Naive thymus-derived CD4-positive, alpha-beta T cell (primary cell): ENCODE results near the gene FASTKD3. TPM values are rescaled to one million over a fixed set of nuclear protein-coding genes. Genes with fewer than 3 reads are reported as not detected.

Experiments
- ATAC-seq: fragments of 150-1000 bp; cut with Tn5 transposase; 2 replicates; pipeline ENCODE4 v1.10.0; 2021; ENCODE audit warnings: mild to moderate bottlenecking, moderate library complexity
- CTCF ChIA-PET: fragments of 350-600 bp; sonication (Branson Sonifier 250); formaldehyde crosslinking; loops from one replicate; lab custom pipeline; 2021; ENCODE audit warnings: antibody characterized with exemption; lab: Charles Lee
- POLR2A ChIA-PET: fragments of 350-600 bp; sonication (Branson Sonifier 250); formaldehyde crosslinking; loops from one replicate; lab custom pipeline; 2021; ENCODE audit warnings: antibody characterized with exemption, inconsistent platforms; lab: Charles Lee
- DNase-seq, 9 donors: peaks; one replicate each; pipeline versions ENCODE4 v3.0.0 to v3.0.0-alpha.2; 2020 to 2022; ENCODE audit warnings: mixed read lengths in 1 of 9
- H3K27ac ChIP-seq: one replicate; pipeline ENCODE4 v1.7.0; 2013; ENCODE audit warnings: mild to moderate bottlenecking, low read depth, low read length, moderate library complexity
- H3K27me3 ChIP-seq, 2 donors: one replicate each; pipeline ENCODE4 v1.7.0; 2013; ENCODE audit warnings: low read length in 2 of 2, mild to moderate bottlenecking in 2 of 2, moderate library complexity in 2 of 2; ENCODE audit not compliant: control insufficient read depth in 2 of 2, insufficient read depth in 2 of 2
- H3K36me3 ChIP-seq, 3 experiments: 1 replicate in 2 of 3; 2 replicates in 1 of 3; pipeline ENCODE4 v1.7.0; 2013; ENCODE audit warnings: low read length in 3 of 3, mild to moderate bottlenecking in 3 of 3, moderate library complexity in 1 of 3; ENCODE audit not compliant: insufficient read depth in 3 of 3, control insufficient read depth in 2 of 3
- H3K4me1 ChIP-seq, 2 donors: one replicate each; pipeline ENCODE4 v1.7.0; 2013; ENCODE audit warnings: low read length in 2 of 2, mild to moderate bottlenecking in 2 of 2, moderate library complexity in 1 of 2; ENCODE audit not compliant: control insufficient read depth in 2 of 2, insufficient read depth in 2 of 2
- H3K4me3 ChIP-seq: 2 replicates; pipeline ENCODE4 v1.7.0; 2013; ENCODE audit warnings: mild to moderate bottlenecking, low read length
- H3K9me3 ChIP-seq, 3 experiments: 1 replicate in 2 of 3; 2 replicates in 1 of 3; pipeline ENCODE4 v1.7.0; 2013; ENCODE audit warnings: low read length in 3 of 3; ENCODE audit not compliant: control insufficient read depth in 2 of 3
- H3K27ac Mint-ChIP-seq, 9 donors: one replicate each; pipeline ENCODE4 v1.8.0; 2020 to 2022; ENCODE audit warnings: mixed read lengths in 9 of 9, mild to moderate bottlenecking in 8 of 9, moderate library complexity in 5 of 9, inconsistent platforms in 2 of 9
- H3K27me3 Mint-ChIP-seq, 5 donors: one replicate each; pipeline ENCODE4 v1.8.0; 2021 to 2022; ENCODE audit warnings: mixed read lengths in 5 of 5, mild to moderate bottlenecking in 1 of 5
- H3K36me3 Mint-ChIP-seq, 5 donors: one replicate each; pipeline ENCODE4 v1.8.0; 2020 to 2022; ENCODE audit warnings: mixed read lengths in 5 of 5, mild to moderate bottlenecking in 3 of 5, inconsistent platforms in 1 of 5
- H3K4me1 Mint-ChIP-seq, 7 donors: one replicate each; pipeline ENCODE4 v1.8.0; 2020 to 2022; ENCODE audit warnings: mixed read lengths in 7 of 7, mild to moderate bottlenecking in 3 of 7, inconsistent platforms in 1 of 7
- H3K4me3 Mint-ChIP-seq, 10 donors: one replicate each; pipeline ENCODE4 v1.8.0; 2020 to 2022; ENCODE audit warnings: mild to moderate bottlenecking in 10 of 10, mixed read lengths in 10 of 10, moderate library complexity in 6 of 10, inconsistent platforms in 2 of 10
- H3K9me3 Mint-ChIP-seq, 11 donors: one replicate each; pipeline ENCODE4 v1.8.0; 2020 to 2022; ENCODE audit warnings: mixed read lengths in 11 of 11, mild to moderate bottlenecking in 4 of 11, inconsistent platforms in 1 of 11, moderate library complexity in 1 of 11
- intact Hi-C, 2 donors: fragments of 100-400 bp; cut with micrococcal nuclease; formaldehyde crosslinking; loops; one replicate each; pipeline ENCODE4 v1.15.1; 2023
- polyA plus RNA-seq, 2 donors: library from polyadenylated mRNA; unstranded; fragments of 300-500 nt; fragmentation: Illumina TruSeq; gene quantifications; one replicate each; pipeline ENCODE4 v1.2.3, GENCODE V29; 2021
- total RNA-seq, 6 experiments: library from RNA in 5 of 6; stranded (reverse) in 5 of 6; gene quantifications; 1 replicate in 5 of 6; 2 replicates in 1 of 6; pipeline ENCODE4 v1.2.3 and lab custom pipeline; 2021 to 2026

FASTKD3 gene
- total and polyA plus RNA-seq, 7 experiments from 2014 or later: 4.2 to 15.3 (median 10.0) TPM

- Histone ChIP-seq H3K27ac (no peak overlapping the region), H3K9me3 (no peaks in the 10 kb centered on the region), H3K4me3 (no peak overlapping the region), H3K4me1 (no peaks in the 10 kb centered on the region), H3K27me3 (peaks cover 0 to 2% of the 10 kb centered on the region in 2 donors), H3K36me3 (no peaks in the 10 kb centered on the region)
- H3K27ac Mint-ChIP-seq: no peak overlapping the region
- H3K9me3 Mint-ChIP-seq: peaks cover 0 to 5% (median 0%) of the 10 kb centered on the region in 11 donors
- CTCF ChIA-PET: no interaction called here
- H3K4me1 Mint-ChIP-seq: no peaks in the 10 kb centered on the region
- ATAC-seq (no peak), DNase-seq (no peak)
- H3K4me3 Mint-ChIP-seq: no peak overlapping the region
- no peaks in the 10 kb centered on the region for H3K36me3 Mint-ChIP-seq
- intact Hi-C loops: no loop called here
- H3K27me3 Mint-ChIP-seq: peaks cover 15 to 38% (median 29%) of the 10 kb centered on the region in 5 donors
- POLR2A ChIA-PET: no interaction called here
These were observed 26.3 kb downstream of the FASTKD3 start for GRCh38 chr5:7842531-7842930.

DNA sequence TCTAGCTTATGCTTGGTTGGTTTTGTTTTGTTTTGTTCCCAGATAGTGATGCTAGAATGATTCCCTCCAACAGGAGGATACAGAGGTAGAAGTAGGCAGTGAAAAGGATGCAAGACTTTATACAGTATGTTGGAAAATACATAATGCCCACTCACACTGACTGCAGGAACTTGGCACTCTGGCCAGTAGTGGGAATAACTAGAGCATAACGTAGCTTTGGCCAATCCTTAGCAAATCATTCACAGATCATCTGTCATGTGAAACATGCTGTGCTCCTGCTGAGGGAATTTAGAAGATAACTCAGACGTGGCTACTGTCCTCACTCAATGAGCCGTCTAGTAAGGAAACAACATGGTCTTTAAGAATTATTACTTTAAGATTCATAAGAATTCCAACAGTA lies 31.4 kb downstream of the FASTKD3 start:
- H3K27me3 Mint-ChIP-seq: peaks cover under 1 to 27% (median 21%) of the 10 kb centered on the region in 5 donors
- H3K4me1 Mint-ChIP-seq: no peaks in the 10 kb centered on the region
- no peak overlapping the region for H3K4me3 ChIP-seq

GRCh38 chr5:7834982-7835381 lies 33.8 kb downstream of the FASTKD3 start:
- H3K4me1 Mint-ChIP-seq: no peaks in the 10 kb centered on the region
- H3K4me1 ChIP-seq: no peaks in the 10 kb centered on the region
- intact Hi-C loops: no loop called here
- H3K4me3 ChIP-seq: no peak overlapping the region
- ChIA-PET POLR2A (no interaction called here), CTCF (no interaction called here)
- no peak for ATAC-seq
- no peaks in the 10 kb centered on the region for H3K36me3 ChIP-seq
- H3K9me3 Mint-ChIP-seq: peaks cover 0 to 2% (median 0%) of the 10 kb centered on the region in 11 donors
- H3K27me3 Mint-ChIP-seq: peaks cover 0 to 17% (median 10%) of the 10 kb centered on the region in 5 donors
- H3K27ac Mint-ChIP-seq: no peak overlapping the region
- H3K27ac ChIP-seq: no peak overlapping the region
- H3K27me3 ChIP-seq: no peaks in the 10 kb centered on the region
- DNase-seq: no peak
- H3K36me3 Mint-ChIP-seq: no peaks in the 10 kb centered on the region
- H3K4me3 Mint-ChIP-seq: no peak overlapping the region
- H3K9me3 ChIP-seq: no peaks in the 10 kb centered on the region

More for the DNA sequence above, 31.4 kb downstream of the FASTKD3 start:
- Histone ChIP-seq H3K27me3 (no peaks in the 10 kb centered on the region), H3K9me3 (no peaks in the 10 kb centered on the region), H3K36me3 (no peaks in the 10 kb centered on the region), H3K27ac (no peak overlapping the region), H3K4me1 (no peaks in the 10 kb centered on the region)
- H3K27ac Mint-ChIP-seq: no peak overlapping the region
- ATAC-seq (no peak), DNase-seq (no peak)
- no peaks in the 10 kb centered on the region for H3K36me3 Mint-ChIP-seq
- ChIA-PET POLR2A (no interaction called here), CTCF (no interaction called here)
- intact Hi-C loops: no loop called here
- H3K4me3 Mint-ChIP-seq: no peak overlapping the region
- peaks cover 0 to 5% (median 0%) of the 10 kb centered on the region in 11 donors for H3K9me3 Mint-ChIP-seq

- no peak overlapping the region for H3K27ac ChIP-seq
- Mint-ChIP-seq H3K4me1 (no peaks in the 10 kb centered on the region), H3K4me3 (no peak overlapping the region), H3K27me3 (peaks cover 0 to 31% (median 15%) of the 10 kb centered on the region in 5 donors), H3K36me3 (no peaks in the 10 kb centered on the region), H3K9me3 (no peaks in the 10 kb centered on the region), H3K27ac (no peak overlapping the region)
- DNase-seq (no peak), ATAC-seq (no peak)
- POLR2A ChIA-PET: no interaction called here
- intact Hi-C loops: no loop called here
- H3K4me3 ChIP-seq: no peak overlapping the region
- H3K4me1 ChIP-seq: no peaks in the 10 kb centered on the region
- H3K9me3 ChIP-seq: no peaks in the 10 kb centered on the region
- no peaks in the 10 kb centered on the region for H3K36me3 ChIP-seq
- no peaks in the 10 kb centered on the region for H3K27me3 ChIP-seq
- CTCF ChIA-PET: no interaction called here
These were observed 40.6 kb downstream of the FASTKD3 start for GRCh38 chr5:7828269-7828668.

DNA sequence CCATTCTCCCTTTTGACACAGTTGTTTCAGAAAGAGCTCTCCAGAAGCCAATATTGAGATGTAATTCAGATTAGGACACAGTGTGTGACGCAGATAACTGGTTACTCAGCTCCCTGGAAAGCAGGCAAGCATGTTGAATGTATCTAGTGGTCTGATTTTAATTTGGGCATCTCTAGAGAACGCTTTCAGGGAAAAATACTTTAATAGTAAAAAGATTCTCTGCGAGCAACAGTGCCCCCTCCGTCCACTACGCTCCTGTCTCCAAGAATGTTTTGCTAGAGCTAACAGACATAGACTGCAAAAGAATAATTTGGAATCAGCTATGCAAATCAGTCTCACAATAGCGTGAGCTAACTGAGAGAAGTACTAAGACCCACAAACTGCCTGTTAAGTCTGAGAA lies 41.2 kb downstream of the FASTKD3 start:
- no peak overlapping the region for H3K4me3 Mint-ChIP-seq
- Histone ChIP-seq H3K36me3 (no peaks in the 10 kb centered on the region), H3K27me3 (no peaks in the 10 kb centered on the region), H3K9me3 (no peaks in the 10 kb centered on the region), H3K4me1 (no peaks in the 10 kb centered on the region), H3K4me3 (no peak overlapping the region), H3K27ac (no peak overlapping the region)
- no peak for DNase-seq
- no peaks in the 10 kb centered on the region for H3K9me3 Mint-ChIP-seq
- no peaks in the 10 kb centered on the region for H3K4me1 Mint-ChIP-seq
- CTCF ChIA-PET: no interaction called here
- no peaks in the 10 kb centered on the region for H3K36me3 Mint-ChIP-seq
- POLR2A ChIA-PET: no interaction called here
- no peak for ATAC-seq
- H3K27me3 Mint-ChIP-seq: peaks cover 0 to 34% (median 17%) of the 10 kb centered on the region in 5 donors
- H3K27ac Mint-ChIP-seq: no peak overlapping the region
- intact Hi-C loops: no loop called here

- Mint-ChIP-seq H3K4me3 (no peak overlapping the region), H3K27ac (no peak overlapping the region), H3K9me3 (no peaks in the 10 kb centered on the region), H3K36me3 (no peaks in the 10 kb centered on the region), H3K4me1 (peaks cover 0 to 3% (median 0%) of the 10 kb centered on the region in 7 donors), H3K27me3 (peaks cover 3 to 37% (median 27%) of the 10 kb centered on the region in 5 donors)
- no peaks in the 10 kb centered on the region for H3K36me3 ChIP-seq
- H3K9me3 ChIP-seq: no peaks in the 10 kb centered on the region
- no peak overlapping the region for H3K4me3 ChIP-seq
- ChIA-PET POLR2A (no interaction called here), CTCF (no interaction called here)
- no peak overlapping the region for H3K27ac ChIP-seq
- no peaks in the 10 kb centered on the region for H3K27me3 ChIP-seq
- intact Hi-C loops: no loop called here
- ATAC-seq: no peak
- no peak for DNase-seq
- H3K4me1 ChIP-seq: no peaks in the 10 kb centered on the region
These were observed 43.2 kb downstream of the FASTKD3 start for GRCh38 chr5:7825630-7826029.

GRCh38 chr5:7824995-7825394 lies 43.8 kb downstream of the FASTKD3 start:
- Histone ChIP-seq H3K27ac (no peak overlapping the region), H3K4me1 (no peaks in the 10 kb centered on the region), H3K9me3 (no peaks in the 10 kb centered on the region), H3K27me3 (no peaks in the 10 kb centered on the region), H3K36me3 (no peaks in the 10 kb centered on the region), H3K4me3 (no peak overlapping the region)
- ChIA-PET POLR2A (no interaction called here), CTCF (no interaction called here)
- DNase-seq (no peak), ATAC-seq (no peak)
- peaks cover 3 to 38% (median 27%) of the 10 kb centered on the region in 5 donors for H3K27me3 Mint-ChIP-seq
- no peaks in the 10 kb centered on the region for H3K36me3 Mint-ChIP-seq
- H3K4me1 Mint-ChIP-seq: peaks cover 0 to 3% (median 0%) of the 10 kb centered on the region in 7 donors
- no peak overlapping the region for H3K27ac Mint-ChIP-seq
- H3K4me3 Mint-ChIP-seq: no peak overlapping the region
- intact Hi-C loops: no loop called here
- no peaks in the 10 kb centered on the region for H3K9me3 Mint-ChIP-seq
